ENCODE results near the gene PHLDA1. TPM values are rescaled to one million over a fixed set of nuclear protein-coding genes. Genes with fewer than 3 reads are reported as not detected.

Gene PHLDA1
- polyA plus RNA-seq, 1 of the 3 experiments (the other 2 are of a cell fraction): 26.2 TPM

GRCh38 chr12:75977952-75978671 lies 53.5 kb downstream of the PHLDA1 start (continued):
- TF ChIP-seq USF1 (IDR thresholded peaks at IDR 0.05; ENCODE audit: borderline replicate concordance, low read depth): 0 out of 2 replicates have a peak, but pooled peaks have one; percentile 41
- peak; percentile 54; the same call in 1 of the 2 replicates for TF ChIP-seq ELF1 (IDR thresholded peaks at IDR 0.05)
- no peak for TF ChIP-seq USF2 (IDR thresholded peaks at IDR 0.05; ENCODE audit: borderline replicate concordance, low read depth, low read length)
- peak; percentile 99 for TF ChIP-seq RXRA (IDR thresholded peaks at IDR 0.05; ENCODE audit: borderline replicate concordance, low read depth)
- TF ChIP-seq NFIC (IDR thresholded peaks at IDR 0.05; ENCODE audit: borderline replicate concordance): peak; percentile 86
- peak; percentile 100 for TF ChIP-seq JUND (IDR thresholded peaks at IDR 0.05)

GRCh38 chr12:75977590-75977951 lies 54.0 kb downstream of the PHLDA1 start:
- Histone ChIP-seq H3K27me3 (ENCODE audit: insufficient read depth) (no peaks in the 10 kb centered on the region), H3K9me3 (no peaks in the 10 kb centered on the region), H3F3A (replicated peaks; ENCODE audit: insufficient read depth) (peaks cover 24% of the 10 kb centered on the region), H2AFZ (ENCODE audit: low read depth) (peak overlapping the region; percentile 52; the same call in 1 of the 2 replicates), H3K36me3 (replicated peaks in 1 of 2; ENCODE audit: control insufficient read depth in 1 of 2, insufficient read depth in 2 of 2, low read length in 1 of 2) (no peaks in the 10 kb centered on the region), H3K4me1 (ENCODE audit: control insufficient read depth in 1 of 2, insufficient read depth in 2 of 2, low read depth in 1 of 2, low read length in 1 of 2) (peaks cover 0 to 30% of the 10 kb centered on the region in 2 experiments), H3K9ac (peak overlapping the region; percentile 64; the same call in 1 of the 2 replicates), H3K4me2 (0 out of 2 replicates have a peak overlapping the region, but pooled peaks have one; percentile 5), H3K9me2 (no peaks in the 10 kb centered on the region), H4K20me1 (ENCODE audit: insufficient read depth) (no peaks in the 10 kb centered on the region), H3K4me3 (ENCODE audit: low read depth in 2 of 2, low read length in 1 of 2) (no peak overlapping the region), H3K27ac (ENCODE audit: low read depth in 2 of 2, low read length in 1 of 2) (peak overlapping the region; percentile 82 to 99; a peak in 3 of 4 replicates), H3K79me2 (ENCODE audit: insufficient read depth) (no peaks in the 10 kb centered on the region)
- TF ChIP-seq RCOR1 (IDR thresholded peaks at IDR 0.05; ENCODE audit: low read length) (no peak), USF1 (IDR thresholded peaks at IDR 0.05; ENCODE audit: borderline replicate concordance, low read depth) (no peak), TEAD4 (IDR thresholded peaks at IDR 0.05; ENCODE audit: borderline replicate concordance, insufficient read depth) (no peak), SIN3A (IDR thresholded peaks at IDR 0.05; ENCODE audit: borderline replicate concordance, low read depth, low read length) (no peak), CHD2 (IDR thresholded peaks at IDR 0.05; ENCODE audit: low read length, partially characterized antibody) (no peak), NRF1 (IDR thresholded peaks at IDR 0.05; ENCODE audit: low read depth, low read length) (no peak), GABPA (IDR thresholded peaks at IDR 0.05; ENCODE audit: low read depth) (no peak), ELF1 (IDR thresholded peaks at IDR 0.05) (no peak), SMC3 (IDR thresholded peaks at IDR 0.05; ENCODE audit: low read depth, low read length) (no peak), EP300 (IDR thresholded peaks at IDR 0.05; ENCODE audit: borderline replicate concordance in 1 of 2, low read depth in 1 of 2, low read length in 1 of 2) (no peak), RAD21 (IDR thresholded peaks at IDR 0.05; ENCODE audit: low read length) (no peak), MAX (IDR thresholded peaks at IDR 0.05; ENCODE audit: low read depth) (no peak), FOSL2 (IDR thresholded peaks at IDR 0.05; ENCODE audit: borderline replicate concordance, low read depth) (no peak), TCF12 (IDR thresholded peaks at IDR 0.05) (no peak), EZH2phosphoT487 (IDR thresholded peaks at IDR 0.05; ENCODE audit: borderline replicate concordance, low read depth) (no peak)
- ChIA-PET CTCF (no interaction called here), POLR2A (no interaction called here)
- WGBS (ENCODE audit: low lambda C conversion rate): 43% methylated on average over 5 of the region's 5 CpGs
- no peak for DNase-seq

Measured in SK-N-SH (cell line).